RWPE2 (cell line): ENCODE results near the gene FKBP10.

Experiments
- ATAC-seq: fragments of 200-7000 bp; cut with Tn5 transposase; 3 replicates; pipeline ENCODE4 v1.9.1; 2021; ENCODE audit warnings: low read depth
- DNase-seq: peaks from one replicate; pipeline ENCODE4 v3.0.0-alpha.2; 2020; ENCODE audit warnings: low spot score
- H3K27ac ChIP-seq: fragments of 450-650 bp; 2 replicates; pipeline ENCODE4 v1.5.1; 2017; ENCODE audit warnings: mild to moderate bottlenecking; ENCODE audit not compliant: poor library complexity, severe bottlenecking
- H3K27me3 ChIP-seq: fragments of 250-450 bp; sonication (Bioruptor Pico); 2 replicates; pipeline ENCODE4 v1.5.1; 2021; ENCODE audit warnings: mild to moderate bottlenecking, moderate library complexity; ENCODE audit not compliant: insufficient read depth, poor library complexity, severe bottlenecking
- H3K36me3 ChIP-seq: fragments of 250-450 bp; sonication (Bioruptor Pico); 2 replicates; pipeline ENCODE4 v1.5.1; 2020; ENCODE audit warnings: low read depth, mild to moderate bottlenecking, moderate library complexity
- H3K4me1 ChIP-seq: fragments of 250-450 bp; sonication (Bioruptor Pico); 2 replicates; pipeline ENCODE4 v1.5.1; 2021; ENCODE audit warnings: mild to moderate bottlenecking, moderate library complexity; ENCODE audit not compliant: insufficient read depth, poor library complexity, severe bottlenecking
- H3K4me3 ChIP-seq: fragments of 250-450 bp; sonication (Bioruptor Pico); 2 replicates; pipeline ENCODE4 v1.5.1; 2021; ENCODE audit warnings: mild to moderate bottlenecking, moderate library complexity; ENCODE audit not compliant: severe bottlenecking
- H3K9me3 ChIP-seq: fragments of 250-450 bp; sonication (Bioruptor Pico); 2 replicates; pipeline ENCODE4 v1.5.1; 2021; ENCODE audit warnings: mild to moderate bottlenecking, moderate library complexity; ENCODE audit not compliant: severe bottlenecking
- TF ChIP-seq, protein P1 (sequence below): fragments of 450-650 bp; IDR thresholded peaks from one replicate; pipeline ENCODE4 v1.5.1; 2017; ENCODE audit warnings: mild to moderate bottlenecking, moderate library complexity; ENCODE audit not compliant: poor library complexity, severe bottlenecking

FKBP10 gene

DNA sequence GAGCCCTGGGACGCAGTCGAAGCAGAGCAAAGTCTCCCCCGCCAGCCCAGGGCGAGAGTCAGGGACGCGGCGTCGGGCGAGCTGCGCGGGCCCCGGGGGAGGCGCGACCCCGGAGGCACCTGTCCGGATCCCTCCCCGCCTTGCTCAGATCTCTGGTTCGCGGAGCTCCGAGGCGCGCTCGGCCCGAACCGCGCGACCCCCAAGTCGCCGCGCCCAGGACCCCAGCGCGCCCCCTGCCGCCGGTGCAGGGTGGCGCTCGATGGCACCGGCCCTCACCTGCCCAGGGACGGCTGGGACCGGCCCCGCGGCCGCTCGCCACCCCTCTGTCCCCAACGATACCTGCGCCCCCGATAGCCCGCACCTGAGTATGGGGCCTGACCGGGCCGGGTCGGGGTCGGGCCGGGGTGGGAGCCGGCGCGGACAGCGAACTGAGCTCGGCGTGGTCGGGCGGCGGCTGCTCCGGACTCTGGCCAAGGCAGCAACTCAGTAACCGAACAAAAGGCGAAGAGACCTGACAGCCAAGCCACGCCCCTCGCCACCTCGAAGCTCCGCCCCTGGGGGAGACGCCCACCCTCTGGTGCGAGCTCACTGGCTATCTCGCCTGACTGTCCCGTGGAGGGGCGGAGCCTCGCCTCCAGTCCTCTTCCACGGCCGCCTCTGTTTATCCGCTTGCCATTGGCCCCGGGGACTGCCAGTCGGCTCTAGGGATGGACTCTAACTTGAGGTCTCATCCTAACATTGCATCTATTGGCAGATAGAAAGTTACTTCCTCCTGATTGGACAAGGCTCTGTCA lies 26.4 kb upstream of the FKBP10 start, which contains the start of gene JUP:
TSS of gene JUP (minus strand) at position 485 of the 794 bp plus-strand sequence. CDS start 14,857 bp downstream, outside the sequence.
- DNase-seq: peak; percentile 100
- Histone ChIP-seq H3K27me3 (no peaks in the 10 kb centered on the region), H3K27ac (peak within 1 kb of the TSS; percentile 94), H3K4me3 (peak within 1 kb of the TSS; percentile 85), H3K4me1 (peaks cover 15% of the 10 kb centered on the region), H3K36me3 (peaks cover 28% of the 10 kb centered on the region), H3K9me3 (no peaks in the 10 kb centered on the region)
- peak; percentile 86 for ATAC-seq
- TF ChIP-seq, protein P1, sequence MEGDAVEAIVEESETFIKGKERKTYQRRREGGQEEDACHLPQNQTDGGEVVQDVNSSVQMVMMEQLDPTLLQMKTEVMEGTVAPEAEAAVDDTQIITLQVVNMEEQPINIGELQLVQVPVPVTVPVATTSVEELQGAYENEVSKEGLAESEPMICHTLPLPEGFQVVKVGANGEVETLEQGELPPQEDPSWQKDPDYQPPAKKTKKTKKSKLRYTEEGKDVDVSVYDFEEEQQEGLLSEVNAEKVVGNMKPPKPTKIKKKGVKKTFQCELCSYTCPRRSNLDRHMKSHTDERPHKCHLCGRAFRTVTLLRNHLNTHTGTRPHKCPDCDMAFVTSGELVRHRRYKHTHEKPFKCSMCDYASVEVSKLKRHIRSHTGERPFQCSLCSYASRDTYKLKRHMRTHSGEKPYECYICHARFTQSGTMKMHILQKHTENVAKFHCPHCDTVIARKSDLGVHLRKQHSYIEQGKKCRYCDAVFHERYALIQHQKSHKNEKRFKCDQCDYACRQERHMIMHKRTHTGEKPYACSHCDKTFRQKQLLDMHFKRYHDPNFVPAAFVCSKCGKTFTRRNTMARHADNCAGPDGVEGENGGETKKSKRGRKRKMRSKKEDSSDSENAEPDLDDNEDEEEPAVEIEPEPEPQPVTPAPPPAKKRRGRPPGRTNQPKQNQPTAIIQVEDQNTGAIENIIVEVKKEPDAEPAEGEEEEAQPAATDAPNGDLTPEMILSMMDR: peak; percentile 83

DNA sequence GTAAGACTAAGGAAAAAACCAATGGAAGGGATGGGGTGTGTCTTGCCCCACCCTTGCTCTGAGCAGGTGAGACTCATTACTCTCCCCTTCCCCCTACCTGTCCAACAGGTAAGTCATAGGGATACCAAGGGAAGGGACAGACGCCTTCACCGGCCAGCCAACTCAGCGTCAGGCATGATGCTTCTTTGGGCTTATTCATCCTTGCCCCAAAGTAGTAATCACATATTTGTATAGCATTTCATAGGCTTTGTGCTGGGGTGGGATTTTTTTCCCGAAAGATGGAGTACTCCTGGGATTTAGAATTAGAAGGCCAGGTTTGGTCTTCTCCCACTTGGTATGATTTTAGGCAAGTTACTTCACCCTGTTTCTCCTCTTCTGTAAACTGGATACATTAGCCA lies 25.8 kb upstream of the FKBP10 start:
- TF ChIP-seq, protein P1: no peak

DNA sequence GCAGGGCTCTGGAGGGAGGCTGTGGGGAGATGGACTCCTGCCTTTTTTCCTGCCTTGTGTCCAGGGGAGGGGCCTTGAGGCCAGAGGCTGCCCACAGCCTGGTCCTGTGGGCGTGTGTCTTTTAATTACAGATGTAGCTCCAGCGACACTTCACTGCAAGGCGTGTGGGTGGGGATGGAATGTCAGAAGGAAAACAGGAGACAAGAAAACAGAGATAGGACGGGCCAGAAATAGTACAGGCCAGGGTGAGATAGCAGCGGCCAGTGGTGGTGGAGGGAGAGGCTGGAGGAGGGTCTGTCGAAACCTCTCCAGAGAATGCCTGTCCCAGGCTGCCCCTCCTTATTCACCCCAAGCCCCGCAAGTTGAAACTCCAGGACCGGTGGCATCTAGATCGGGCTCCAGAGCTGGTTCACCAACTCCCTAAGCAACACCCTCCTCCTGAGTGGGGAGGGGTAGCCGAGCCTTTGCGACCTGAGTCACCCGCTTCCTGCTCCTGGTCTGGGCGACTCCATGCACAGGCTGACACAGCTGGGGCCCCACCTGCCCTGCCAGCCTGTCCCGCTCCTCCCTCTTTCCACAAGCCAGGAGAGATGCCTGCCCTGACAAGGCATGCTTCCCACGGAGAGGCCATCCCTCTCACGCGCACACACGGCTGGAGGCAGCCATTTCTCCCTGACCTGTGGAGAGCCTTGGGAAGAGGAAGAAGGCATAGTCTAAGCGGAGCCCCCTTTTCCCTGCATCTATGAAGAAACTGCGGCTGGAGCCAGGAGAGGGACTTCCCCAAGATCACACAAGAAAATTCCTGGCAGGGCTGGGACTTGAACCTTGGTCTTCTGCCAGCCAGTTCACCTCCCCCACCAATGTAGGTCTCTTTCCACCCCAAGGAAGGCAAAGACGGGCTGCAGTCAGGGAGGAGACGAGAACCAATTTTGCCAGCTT lies 19.7 kb upstream of the FKBP10 start:
- Histone ChIP-seq H3K4me3 (no peak overlapping the region), H3K4me1 (peaks cover 26% of the 10 kb centered on the region), H3K27me3 (no peaks in the 10 kb centered on the region), H3K9me3 (no peaks in the 10 kb centered on the region), H3K27ac (peak overlapping the region; percentile 97), H3K36me3 (no peaks in the 10 kb centered on the region)
- TF ChIP-seq, protein P1: no peak
- DNase-seq (peak; percentile 91), ATAC-seq (peak; percentile 88)

More for the DNA sequence above, 25.8 kb upstream of the FKBP10 start:
- no peak overlapping the region for H3K4me3 ChIP-seq
- DNase-seq (no peak), ATAC-seq (no peak)
- H3K27ac ChIP-seq: peak overlapping the region; percentile 94
- H3K27me3 ChIP-seq: no peaks in the 10 kb centered on the region
- peaks cover 22% of the 10 kb centered on the region for H3K36me3 ChIP-seq
- H3K4me1 ChIP-seq: peaks cover 15% of the 10 kb centered on the region
- no peaks in the 10 kb centered on the region for H3K9me3 ChIP-seq

DNA sequence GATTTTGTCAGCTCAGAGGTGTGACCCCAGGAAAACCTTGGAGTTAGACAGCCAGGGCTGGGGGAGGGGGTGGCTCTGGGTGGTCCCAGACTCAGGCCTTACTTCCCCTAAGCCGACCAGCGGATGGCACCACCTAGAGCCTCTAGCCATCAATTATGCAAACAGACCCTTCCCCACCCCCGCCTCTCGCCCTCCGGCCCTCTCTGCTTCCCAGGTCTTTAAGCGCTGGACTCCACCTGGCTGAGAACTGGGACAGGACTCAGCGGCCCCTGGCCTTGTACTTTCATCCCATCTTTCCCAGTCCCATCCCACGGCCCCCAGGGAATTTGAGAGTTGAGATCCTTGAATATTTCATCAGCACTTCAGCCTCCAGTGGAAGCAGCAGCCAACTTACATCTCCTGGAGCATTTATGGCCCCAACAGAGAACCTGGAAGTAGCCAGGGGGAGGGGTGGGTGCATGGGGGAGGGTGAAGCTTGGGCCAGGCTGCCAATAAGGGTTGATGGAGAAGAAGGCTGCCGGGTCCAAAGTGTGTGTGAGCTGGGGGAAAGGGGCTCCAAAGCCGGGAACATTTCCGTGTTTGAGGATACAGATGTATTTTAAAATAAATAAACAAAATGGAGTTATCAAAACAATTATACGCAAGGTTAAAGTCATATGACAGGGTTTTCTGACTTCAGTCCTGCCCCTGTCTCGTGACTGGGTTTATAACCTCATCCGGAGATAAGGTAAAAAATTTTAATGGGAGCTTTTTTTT lies 18.8 kb upstream of the FKBP10 start:
- Histone ChIP-seq H3K4me3 (no peak overlapping the region), H3K36me3 (no peaks in the 10 kb centered on the region), H3K9me3 (no peaks in the 10 kb centered on the region), H3K27me3 (no peaks in the 10 kb centered on the region), H3K4me1 (peaks cover 26% of the 10 kb centered on the region), H3K27ac (peak overlapping the region; percentile 97)
- no peak for ATAC-seq
- no peak for DNase-seq
- TF ChIP-seq, protein P1: no peak
